GM12801 (cell line): ENCODE measurements around the gene MLLT1.

Source experiments
- CTCF ChIP-seq: IDR thresholded peaks from one replicate; pipeline ENCODE4 v1.5.1; 2011; ENCODE audit warnings: control low read depth; ENCODE audit not compliant: insufficient read length; ENCODE audit errors: extremely low read depth

Gene MLLT1

GRCh38 chr19:6212403-6213265, 67.1 kb downstream of the MLLT1 start:
- no peak for TF ChIP-seq CTCF

- TF ChIP-seq CTCF: no peak
Observed at GRCh38 chr19:6211632-6212402, 68.0 kb downstream of the MLLT1 start.

GRCh38 chr19:6210721-6211600, 68.8 kb downstream of the MLLT1 start:
- no peak for TF ChIP-seq CTCF

GRCh38 chr19:6210091-6210490, 69.7 kb downstream of the MLLT1 start:
- no peak for TF ChIP-seq CTCF

GRCh38 chr19:6209680-6210079, 70.1 kb downstream of the MLLT1 start:
- no peak for TF ChIP-seq CTCF

GRCh38 chr19:6209233-6209632, 70.5 kb downstream of the MLLT1 start:
- no peak for TF ChIP-seq CTCF
